CD4-positive, alpha-beta T cell (primary cell): Measurements from ENCODE around the gene IFI6. TPM values are rescaled to one million over a fixed set of nuclear protein-coding genes. Genes with fewer than 3 reads are reported as not detected.

ENCODE experiments used
- ATAC-seq: fragments of 200-7000 bp; cut with Tn5 transposase; one replicate; pipeline ENCODE4 v1.10.0; 2022; ENCODE audit warnings: mild to moderate bottlenecking; ENCODE audit not compliant: poor library complexity
- CTCF ChIA-PET: fragments of 350-600 bp; sonication (Branson Sonifier 250); formaldehyde crosslinking; loops from one replicate; lab custom pipeline; 2021; ENCODE audit warnings: antibody characterized with exemption, inconsistent platforms; lab: Charles Lee
- POLR2A ChIA-PET: fragments of 350-600 bp; sonication (Branson Sonifier 250); formaldehyde crosslinking; loops from one replicate; lab custom pipeline; 2021; ENCODE audit warnings: antibody characterized with exemption, inconsistent platforms; lab: Charles Lee
- DNase-seq, 14 experiments: peaks; one replicate each; pipeline ENCODE4 v3.0.0-alpha.2; 2013 to 2020; ENCODE audit warnings: mixed read lengths in 2 of 14
- H3K27ac ChIP-seq, 2 donors: one replicate each; pipeline versions ENCODE4 v1.5.1 to v1.7.0; 2013; ENCODE audit warnings: low read length in 2 of 2, low read depth in 1 of 2, mild to moderate bottlenecking in 1 of 2
- H3K27me3 ChIP-seq, 2 experiments: 1 replicate in 1 of 2; 2 replicates in 1 of 2; pipeline versions ENCODE4 v1.6.1 to v1.7.0; 2013; ENCODE audit warnings: low read length in 2 of 2, control low read depth in 1 of 2, mild to moderate bottlenecking in 1 of 2, moderate library complexity in 1 of 2; ENCODE audit not compliant: insufficient read depth in 2 of 2, control insufficient read depth in 1 of 2
- H3K36me3 ChIP-seq: one replicate; pipeline ENCODE4 v1.6.1; 2013; ENCODE audit warnings: low read length, control low read depth; ENCODE audit not compliant: insufficient read depth
- H3K4me1 ChIP-seq: one replicate; pipeline ENCODE4 v1.6.1; 2013; ENCODE audit warnings: low read length, control low read depth; ENCODE audit not compliant: insufficient read depth
- H3K4me3 ChIP-seq: one replicate; pipeline ENCODE4 v1.5.1; 2013; ENCODE audit warnings: mild to moderate bottlenecking, low read length, moderate library complexity
- H3K9me3 ChIP-seq, 2 experiments: 1 replicate in 1 of 2; 2 replicates in 1 of 2; pipeline versions ENCODE4 v1.6.1 to v1.7.0; 2013; ENCODE audit warnings: low read length in 2 of 2, mild to moderate bottlenecking in 2 of 2, control low read depth in 1 of 2, moderate library complexity in 1 of 2; ENCODE audit not compliant: control insufficient read depth in 1 of 2, insufficient read depth in 1 of 2
- H3K27ac Mint-ChIP-seq: one replicate; pipeline ENCODE4 v1.8.0; 2020; ENCODE audit warnings: mixed read lengths
- H3K27me3 Mint-ChIP-seq: one replicate; pipeline ENCODE4 v1.8.0; 2021; ENCODE audit warnings: mixed read lengths
- H3K36me3 Mint-ChIP-seq: one replicate; pipeline ENCODE4 v1.8.0; 2021; ENCODE audit warnings: low read depth, mixed read lengths
- H3K4me1 Mint-ChIP-seq: one replicate; pipeline ENCODE4 v1.8.0; 2021; ENCODE audit warnings: low read depth, mixed read lengths
- H3K4me3 Mint-ChIP-seq: one replicate; pipeline ENCODE4 v1.8.0; 2020; ENCODE audit warnings: mild to moderate bottlenecking, mixed read lengths
- H3K9me3 Mint-ChIP-seq: one replicate; pipeline ENCODE4 v1.8.0; 2020; ENCODE audit warnings: mixed read lengths
- intact Hi-C, 2 experiments: fragments of 100-400 bp; cut with DNase I in 1 of 2; cut with micrococcal nuclease in 1 of 2; formaldehyde crosslinking; loops; one replicate each; pipeline versions ENCODE4 v1.15.1 to v1.9.0; 2023 to 2025; cut with DNase I, micrococcal nuclease
- total RNA-seq, 174 experiments: library from RNA in 2 of 174; stranded (reverse) in 2 of 174; gene quantifications; one replicate each; pipeline ENCODE4 v1.2.3 and lab custom pipeline; 2021 to 2026
- TF ChIP-seq, protein P1 (sequence below): fragments of 200-600 bp; IDR thresholded peaks from one replicate; pipeline ENCODE4 v1.8.0; 2022; ENCODE audit warnings: antibody characterized with exemption, mild to moderate bottlenecking

The IFI6 gene
- total RNA-seq, 2 experiments from 2014 or later = 33.6 to 36.2 TPM

GRCh38 chr1:27661412-27662075 lies 10.4 kb downstream of the IFI6 start:
- Mint-ChIP-seq H3K36me3 (peaks cover 16% of the 10 kb centered on the region), H3K27me3 (no peaks in the 10 kb centered on the region), H3K4me3 (peak overlapping the region; percentile 91), H3K9me3 (no peaks in the 10 kb centered on the region), H3K4me1 (peaks cover 48% of the 10 kb centered on the region), H3K27ac (peak overlapping the region; percentile 88)
- H3K9me3 ChIP-seq = no peaks in the 10 kb centered on the region
- no peak for DNase-seq
- POLR2A ChIA-PET = interaction anchor here (1.3 to 4.8 kb wide), 9 partner anchors 18 to 245 kb away, joined by 4 to 98 read pairs (median 16); partner anchors contain the start of genes AHDC1, FAM76A and WASF2
- ATAC-seq = no peak
- H3K36me3 ChIP-seq = peaks cover 3% of the 10 kb centered on the region
- TF ChIP-seq, protein P1, sequence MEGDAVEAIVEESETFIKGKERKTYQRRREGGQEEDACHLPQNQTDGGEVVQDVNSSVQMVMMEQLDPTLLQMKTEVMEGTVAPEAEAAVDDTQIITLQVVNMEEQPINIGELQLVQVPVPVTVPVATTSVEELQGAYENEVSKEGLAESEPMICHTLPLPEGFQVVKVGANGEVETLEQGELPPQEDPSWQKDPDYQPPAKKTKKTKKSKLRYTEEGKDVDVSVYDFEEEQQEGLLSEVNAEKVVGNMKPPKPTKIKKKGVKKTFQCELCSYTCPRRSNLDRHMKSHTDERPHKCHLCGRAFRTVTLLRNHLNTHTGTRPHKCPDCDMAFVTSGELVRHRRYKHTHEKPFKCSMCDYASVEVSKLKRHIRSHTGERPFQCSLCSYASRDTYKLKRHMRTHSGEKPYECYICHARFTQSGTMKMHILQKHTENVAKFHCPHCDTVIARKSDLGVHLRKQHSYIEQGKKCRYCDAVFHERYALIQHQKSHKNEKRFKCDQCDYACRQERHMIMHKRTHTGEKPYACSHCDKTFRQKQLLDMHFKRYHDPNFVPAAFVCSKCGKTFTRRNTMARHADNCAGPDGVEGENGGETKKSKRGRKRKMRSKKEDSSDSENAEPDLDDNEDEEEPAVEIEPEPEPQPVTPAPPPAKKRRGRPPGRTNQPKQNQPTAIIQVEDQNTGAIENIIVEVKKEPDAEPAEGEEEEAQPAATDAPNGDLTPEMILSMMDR = no peak
- peaks cover 50% of the 10 kb centered on the region for H3K4me1 ChIP-seq
- H3K4me3 ChIP-seq = no peak overlapping the region
- intact Hi-C loops = loop anchor here (2.0 to 10.0 kb wide), 8 partner anchors 43 to 364 kb away; partner anchors contain the start of gene GPR3 (in 1 of the 2)
- H3K27ac ChIP-seq = peak overlapping the region; percentile 36 to 87
- H3K27me3 ChIP-seq = no peaks in the 10 kb centered on the region
- CTCF ChIA-PET = interaction anchor here (1.1 to 3.8 kb wide), 9 partner anchors 8 to 361 kb away, joined by 3 to 55 read pairs (median 12); partner anchors contain the start of gene IFI6

- H3K4me1 Mint-ChIP-seq = peaks cover 49% of the 10 kb centered on the region
- peak overlapping the region; percentile 45 for H3K4me3 ChIP-seq
- ATAC-seq (no peak), DNase-seq (peak in 2 of 14 experiments; percentile 19 to 56)
- POLR2A ChIA-PET = interaction anchor here (1.0 to 4.8 kb wide), 5 partner anchors 12 to 244 kb away, joined by 3 to 98 read pairs (median 6); partner anchors contain the start of genes AHDC1 and FAM76A
- H3K27me3 Mint-ChIP-seq = no peaks in the 10 kb centered on the region
- no peaks in the 10 kb centered on the region for H3K9me3 ChIP-seq
- peaks cover 52% of the 10 kb centered on the region for H3K4me1 ChIP-seq
- H3K9me3 Mint-ChIP-seq = no peaks in the 10 kb centered on the region
- peaks cover 5% of the 10 kb centered on the region for H3K36me3 Mint-ChIP-seq
- H3K27ac ChIP-seq = peak overlapping the region; percentile 86 to 87
- no peaks in the 10 kb centered on the region for H3K27me3 ChIP-seq
- H3K4me3 Mint-ChIP-seq = peak overlapping the region; percentile 91
- H3K27ac Mint-ChIP-seq = peak overlapping the region; percentile 88
- no peaks in the 10 kb centered on the region for H3K36me3 ChIP-seq
- TF ChIP-seq, protein P1 = no peak
- CTCF ChIA-PET = interaction anchor here (0.7 to 3.8 kb wide), 6 partner anchors 9 to 360 kb away, joined by 3 to 55 read pairs (median 8); no protein-coding TSS in a partner anchor
- intact Hi-C loops = loop anchor here (1.0 to 10.0 kb wide), 5 partner anchors 51 to 363 kb away; no protein-coding TSS in a partner anchor
These were observed 11.6 kb downstream of the IFI6 start for GRCh38 chr1:27660300-27660835.

GRCh38 chr1:27659497-27660299 lies 12.3 kb downstream of the IFI6 start:
- TF ChIP-seq, protein P1 = no peak
- ChIA-PET CTCF (interaction anchor here (1.0 to 3.8 kb wide), 6 partner anchors 10 to 51 kb away, joined by 3 to 55 read pairs (median 8); no protein-coding TSS in a partner anchor), POLR2A (interaction anchor here (1.0 to 4.8 kb wide), 5 partner anchors 13 to 66 kb away, joined by 3 to 98 read pairs (median 6); partner anchors contain the start of genes AHDC1 and FAM76A)
- H3K9me3 Mint-ChIP-seq = no peaks in the 10 kb centered on the region
- no peaks in the 10 kb centered on the region for H3K27me3 ChIP-seq
- peak overlapping the region; percentile 87 for H3K27ac ChIP-seq
- H3K36me3 Mint-ChIP-seq = peaks cover 5% of the 10 kb centered on the region
- H3K9me3 ChIP-seq = no peaks in the 10 kb centered on the region
- H3K4me3 Mint-ChIP-seq = peak overlapping the region; percentile 93
- H3K4me1 Mint-ChIP-seq = peaks cover 55% of the 10 kb centered on the region
- peaks cover 52% of the 10 kb centered on the region for H3K4me1 ChIP-seq
- intact Hi-C loops = loop anchor here (1.0 to 10.0 kb wide), 5 partner anchors 50 to 362 kb away; no protein-coding TSS in a partner anchor
- H3K4me3 ChIP-seq = peak overlapping the region; percentile 45
- DNase-seq (peak; percentile 65 to 95 (median 80)), ATAC-seq (peak; percentile 56)
- no peaks in the 10 kb centered on the region for H3K36me3 ChIP-seq
- peak overlapping the region; percentile 88 for H3K27ac Mint-ChIP-seq
- H3K27me3 Mint-ChIP-seq = no peaks in the 10 kb centered on the region
